Activated CD4-positive, alpha-beta T cell treated with anti-CD3 and anti-CD28 coated beads, Interleukin-2, amount 10 ng/mL, durations not matched to agents 24 days and 14 days (primary cell): ENCODE data around the gene ACSL1. TPM values are rescaled to one million over a fixed set of nuclear protein-coding genes. Genes with fewer than 3 reads are reported as not detected.
"Not testable (repeated sequence)": the region's sequence is repeated elsewhere in the genome, so short reads cannot be mapped to it uniquely, and the experiment has no call there.

Experiments used
- DNase-seq: peaks from one replicate; pipeline ENCODE4 v3.0.0; 2022
- H3K27ac Mint-ChIP-seq: one replicate; pipeline ENCODE4 v1.8.0; 2022; ENCODE audit warnings: mild to moderate bottlenecking, mixed read lengths
- H3K27me3 Mint-ChIP-seq: one replicate; pipeline ENCODE4 v1.8.0; 2022; ENCODE audit warnings: mixed read lengths
- H3K36me3 Mint-ChIP-seq: one replicate; pipeline ENCODE4 v1.8.0; 2022; ENCODE audit warnings: low read depth, mild to moderate bottlenecking, mixed read lengths
- H3K4me1 Mint-ChIP-seq: one replicate; pipeline ENCODE4 v1.8.0; 2021; ENCODE audit warnings: mixed read lengths
- H3K4me3 Mint-ChIP-seq: one replicate; pipeline ENCODE4 v1.8.0; 2022; ENCODE audit warnings: mild to moderate bottlenecking, moderate library complexity, mixed read lengths
- H3K9me3 Mint-ChIP-seq: one replicate; pipeline ENCODE4 v1.8.0; 2021; ENCODE audit warnings: mixed read lengths
- intact Hi-C: fragments of 100-400 bp; cut with micrococcal nuclease; formaldehyde crosslinking; loops from one replicate; pipeline ENCODE4 v1.15.1; 2023
- total RNA-seq: library from RNA; stranded (reverse); gene quantifications from 2 replicates; pipeline ENCODE4 v1.2.3, GENCODE V29; 2022

Gene ACSL1
- total RNA-seq, 1 donor from 2014 or later: 41.7 TPM

DNA sequence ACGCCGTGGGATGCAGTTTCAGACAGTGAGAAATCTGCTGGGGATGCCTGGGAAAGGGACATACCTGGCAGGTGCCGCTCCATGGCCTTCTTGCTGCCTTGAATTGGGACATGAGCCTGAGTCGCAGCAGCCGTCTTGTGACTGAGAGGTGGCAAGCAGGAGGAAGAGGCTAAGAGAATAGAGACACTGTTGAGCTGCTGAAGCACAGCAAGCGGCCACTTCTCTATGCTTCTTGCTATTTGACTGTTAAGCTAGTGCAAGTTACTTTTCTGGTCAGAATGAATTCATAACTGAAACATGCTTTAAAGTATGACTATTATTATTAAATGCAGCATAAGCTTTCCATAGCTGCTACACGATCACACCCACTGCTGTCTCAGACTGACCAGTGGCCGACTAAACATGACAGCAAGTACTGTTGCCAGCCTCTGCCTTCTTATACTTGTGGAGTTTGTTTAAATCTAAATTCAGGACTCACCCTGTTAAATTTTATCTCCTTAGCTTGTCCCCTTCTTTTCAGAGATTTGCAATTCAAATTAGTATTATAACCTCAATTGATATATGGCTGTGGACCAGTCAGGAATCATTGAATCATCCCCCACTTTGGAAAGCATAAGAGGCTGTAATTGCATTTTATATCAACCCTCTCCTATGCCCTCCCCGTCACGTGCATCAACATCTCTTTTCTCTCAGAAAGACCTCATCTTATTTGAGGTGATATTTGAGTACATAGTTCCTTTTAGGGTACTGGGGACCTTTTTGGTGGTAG, 24.8 kb upstream of the ACSL1 start:
- DNase-seq: no peak

DNA sequence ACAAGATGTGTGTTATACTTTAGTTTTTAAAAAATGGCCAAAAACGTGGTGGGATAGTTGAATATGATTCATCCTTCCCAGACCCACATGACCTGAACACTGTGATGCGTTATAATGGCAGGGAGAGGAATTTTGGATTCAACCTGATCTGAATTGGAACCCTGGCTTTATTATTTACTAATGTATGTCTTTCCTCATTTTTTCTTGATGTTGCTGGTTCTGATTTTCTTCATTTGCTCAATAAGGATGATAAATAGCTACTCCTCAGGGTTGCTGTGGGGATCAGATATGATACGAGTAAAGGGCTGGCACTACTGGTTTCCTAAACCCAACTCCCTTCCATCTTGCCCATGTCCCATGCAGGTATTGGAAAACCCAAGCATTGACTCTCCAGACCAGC, 24.2 kb upstream of the ACSL1 start:
- Mint-ChIP-seq H3K4me3 (no peak overlapping the region), H3K4me1 (peaks cover 30% of the 10 kb centered on the region), H3K27ac (peak overlapping the region; percentile 8), H3K9me3 (no peaks in the 10 kb centered on the region), H3K36me3 (no peaks in the 10 kb centered on the region), H3K27me3 (peaks cover 10% of the 10 kb centered on the region)
- no peak for DNase-seq
- intact Hi-C loops: no loop called here

More for the DNA sequence above, 24.8 kb upstream of the ACSL1 start:
- H3K4me1 Mint-ChIP-seq: peaks cover 33% of the 10 kb centered on the region
- H3K27ac Mint-ChIP-seq: no peak overlapping the region
- peaks cover 10% of the 10 kb centered on the region for H3K27me3 Mint-ChIP-seq
- H3K36me3 Mint-ChIP-seq: no peaks in the 10 kb centered on the region
- no peak overlapping the region for H3K4me3 Mint-ChIP-seq
- intact Hi-C loops: loop anchor here (1.0 kb wide), 1 partner anchor 24 kb away; no protein-coding TSS in a partner anchor
- H3K9me3 Mint-ChIP-seq: no peaks in the 10 kb centered on the region

DNA sequence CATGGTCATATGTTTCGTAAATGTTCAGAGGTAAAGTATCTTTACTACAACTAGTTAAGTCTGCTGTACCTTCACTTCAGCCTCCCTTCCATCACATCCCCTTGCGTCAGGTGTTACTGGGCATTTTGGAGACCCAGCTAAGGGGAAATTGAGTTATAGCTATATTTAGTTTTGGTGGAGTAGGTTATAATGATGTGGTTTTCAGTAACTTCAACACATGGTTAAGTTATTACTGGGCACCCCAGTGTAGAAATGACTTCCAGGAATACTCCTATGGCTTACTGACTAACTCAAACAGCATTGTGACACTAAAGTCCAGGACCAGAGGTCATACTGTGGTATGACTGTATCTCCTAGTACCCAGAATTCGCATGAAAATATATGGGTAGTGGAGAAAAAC, 23.4 kb upstream of the ACSL1 start:
- Mint-ChIP-seq H3K4me3 (peak overlapping the region; percentile 56), H3K36me3 (no peaks in the 10 kb centered on the region), H3K27ac (peak overlapping the region; percentile 81), H3K9me3 (no peaks in the 10 kb centered on the region), H3K4me1 (peaks cover 22% of the 10 kb centered on the region), H3K27me3 (peaks cover 10% of the 10 kb centered on the region)
- no peak for DNase-seq
- intact Hi-C loops: loop anchor here (2.0 kb wide), 1 partner anchor 86 kb away; no protein-coding TSS in a partner anchor

DNA sequence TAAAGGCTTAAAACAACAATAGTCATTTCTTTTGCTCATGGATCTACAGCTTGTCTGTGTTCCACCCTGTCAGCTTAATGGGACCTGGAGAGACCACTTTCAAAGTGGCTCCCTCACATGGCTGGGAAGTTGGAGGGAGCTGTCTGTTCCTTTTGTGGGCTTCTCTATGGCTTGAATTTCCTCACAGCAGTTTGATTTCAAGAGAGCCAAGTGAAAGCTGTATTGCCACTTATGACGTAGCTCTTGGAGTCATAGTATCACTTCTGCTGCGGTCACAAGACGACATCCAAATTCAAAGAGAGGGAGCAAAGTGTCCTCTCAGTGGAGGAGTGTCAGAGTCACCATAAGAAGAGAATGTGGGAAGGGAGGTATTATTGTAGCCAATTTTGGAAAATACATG, 22.7 kb upstream of the ACSL1 start:
- Mint-ChIP-seq H3K27ac (peak overlapping the region; percentile 32), H3K4me3 (peak overlapping the region; percentile 37), H3K4me1 (peaks cover 27% of the 10 kb centered on the region), H3K27me3 (peaks cover 10% of the 10 kb centered on the region), H3K9me3 (no peaks in the 10 kb centered on the region), H3K36me3 (no peaks in the 10 kb centered on the region)
- DNase-seq: no peak
- intact Hi-C loops: loop anchor here (2.0 kb wide), 1 partner anchor 86 kb away; no protein-coding TSS in a partner anchor

DNA sequence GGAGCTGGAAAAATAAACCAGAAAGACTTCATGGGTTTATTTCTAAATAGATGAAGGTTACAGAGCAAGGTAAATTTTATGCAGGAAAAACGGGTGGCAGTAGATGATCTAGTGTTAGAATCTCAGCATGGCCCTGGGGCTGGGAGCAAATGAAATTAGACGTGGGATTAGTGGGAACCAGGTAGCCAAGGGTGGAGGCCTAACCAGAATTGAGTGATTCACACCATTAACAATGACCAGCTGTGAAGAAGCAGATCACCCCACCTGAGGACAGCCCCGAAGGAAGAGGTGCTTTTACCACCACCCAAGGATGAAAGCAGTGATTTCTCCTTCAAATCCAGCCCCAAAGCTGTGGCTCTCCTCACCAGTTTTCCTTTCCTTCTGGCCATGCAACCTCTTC, 20.8 kb upstream of the ACSL1 start:
- Mint-ChIP-seq H3K4me1 (peaks cover 25% of the 10 kb centered on the region), H3K27me3 (peaks cover 18% of the 10 kb centered on the region), H3K9me3 (no peaks in the 10 kb centered on the region), H3K4me3 (no peak overlapping the region), H3K36me3 (no peaks in the 10 kb centered on the region), H3K27ac (no peak overlapping the region)
- intact Hi-C loops: no loop called here
- no peak for DNase-seq

DNA sequence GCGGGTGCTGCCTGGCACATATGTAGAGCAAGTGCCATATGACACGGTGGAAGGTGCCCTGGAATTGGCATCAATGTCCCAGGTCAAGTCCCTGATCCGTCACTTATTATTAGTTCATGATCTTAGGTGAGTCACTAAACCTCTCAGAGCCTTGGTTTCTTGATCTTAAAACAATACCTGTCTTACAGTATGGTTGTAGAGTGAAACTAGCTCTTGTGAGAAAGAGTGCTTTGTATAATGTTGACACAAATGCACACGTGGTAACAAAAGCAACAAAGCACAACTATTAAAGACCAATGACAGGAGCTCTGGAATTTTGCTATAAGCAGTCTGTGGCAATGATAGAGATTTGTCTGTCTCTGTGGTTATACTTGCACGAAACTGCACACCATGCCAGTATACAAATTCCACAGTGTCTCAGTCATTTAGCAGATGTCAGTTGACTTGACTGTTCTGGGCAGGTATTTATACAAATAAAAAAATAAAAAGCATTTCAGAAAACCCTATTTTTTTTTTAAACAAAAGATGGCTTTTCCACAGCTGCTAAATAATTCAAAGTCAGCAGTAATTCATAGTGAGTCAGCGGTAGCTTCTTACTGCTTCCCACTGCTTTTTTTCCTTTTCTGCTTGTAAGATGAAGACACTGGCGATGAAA, 19.7 kb upstream of the ACSL1 start:
- no peaks in the 10 kb centered on the region for H3K9me3 Mint-ChIP-seq
- intact Hi-C loops: no loop called here
- peaks cover 21% of the 10 kb centered on the region for H3K27me3 Mint-ChIP-seq
- H3K36me3 Mint-ChIP-seq: no peaks in the 10 kb centered on the region
- peaks cover 25% of the 10 kb centered on the region for H3K4me1 Mint-ChIP-seq
- no peak overlapping the region for H3K4me3 Mint-ChIP-seq
- no peak for DNase-seq
- H3K27ac Mint-ChIP-seq: no peak overlapping the region

DNA sequence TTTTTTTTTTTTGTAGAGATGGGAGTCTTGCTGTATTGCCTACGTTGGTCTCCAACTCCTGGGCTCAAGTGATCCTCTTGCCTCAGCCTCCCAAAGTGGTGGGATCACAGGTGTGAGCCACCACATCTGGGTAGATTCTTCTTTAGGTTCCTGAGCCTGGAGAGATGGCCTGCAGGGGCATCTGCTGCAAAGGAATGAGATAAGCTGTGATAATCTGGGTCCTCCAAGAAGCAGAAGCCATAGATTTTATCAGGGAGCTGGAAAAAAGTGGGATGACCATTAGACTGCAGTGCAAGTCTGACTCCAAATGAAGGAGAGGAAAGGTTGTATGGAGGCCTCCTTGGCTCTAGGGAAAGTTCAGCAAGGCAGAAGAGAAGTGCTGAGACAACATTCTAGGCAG, 19.0 kb upstream of the ACSL1 start:
- DNase-seq: no peak
- Mint-ChIP-seq H3K36me3 (no peaks in the 10 kb centered on the region), H3K27me3 (peaks cover 22% of the 10 kb centered on the region), H3K9me3 (no peaks in the 10 kb centered on the region), H3K4me3 (no peak overlapping the region), H3K4me1 (peaks cover 21% of the 10 kb centered on the region), H3K27ac (no peak overlapping the region)
- intact Hi-C loops: no loop called here

DNA sequence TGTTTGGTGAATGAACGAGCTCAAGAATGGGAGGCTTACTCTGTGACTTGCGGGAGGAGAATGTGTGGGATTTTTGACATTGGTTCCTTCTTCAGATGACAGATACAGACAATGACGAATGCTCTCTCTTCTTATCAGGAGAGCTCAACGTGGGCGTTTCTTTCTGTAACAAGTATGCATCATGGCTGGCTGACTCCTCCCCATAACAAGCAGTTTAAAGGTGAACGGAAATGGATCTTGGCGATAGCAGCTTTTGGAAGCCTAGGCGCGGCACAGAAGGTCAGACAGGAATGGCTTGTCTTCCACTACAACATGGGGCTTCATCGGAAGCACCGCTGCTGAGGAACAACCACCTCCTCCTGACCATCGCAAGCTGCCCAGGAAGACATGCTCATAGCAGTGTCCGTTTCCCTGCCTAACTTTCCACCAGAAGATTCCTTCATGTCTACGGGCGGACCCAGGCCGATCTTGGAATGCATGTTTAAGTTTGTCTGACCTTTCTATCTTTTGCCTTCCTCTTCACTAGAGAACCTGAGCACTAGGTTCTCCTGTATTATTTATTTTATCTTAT, 18.3 kb upstream of the ACSL1 start:
- Mint-ChIP-seq H3K9me3 (no peaks in the 10 kb centered on the region), H3K27me3 (peaks cover 23% of the 10 kb centered on the region), H3K36me3 (no peaks in the 10 kb centered on the region), H3K4me1 (peaks cover 17% of the 10 kb centered on the region), H3K4me3 (peak overlapping the region; percentile 19), H3K27ac (peak overlapping the region; percentile 61)
- DNase-seq: no peak
- intact Hi-C loops: no loop called here

DNA sequence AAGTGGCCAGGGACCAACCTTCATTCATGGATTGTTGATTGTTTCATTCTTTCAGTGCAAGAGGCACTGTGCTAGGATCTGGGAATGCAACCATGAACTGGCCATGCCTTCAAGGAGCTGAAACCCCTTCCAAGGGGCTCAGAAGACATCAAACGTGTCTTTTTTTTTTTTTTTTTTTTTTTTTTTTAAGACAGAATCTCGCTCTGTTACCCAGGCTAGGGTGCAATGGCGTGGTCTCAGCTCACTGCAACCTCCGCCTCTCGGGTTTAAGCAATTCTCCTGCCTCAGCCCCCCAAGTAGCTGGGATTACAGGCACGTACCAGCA, 13.3 kb upstream of the ACSL1 start:
- H3K36me3 Mint-ChIP-seq, DNase-seq, H3K27ac Mint-ChIP-seq, intact Hi-C loops, H3K4me3 Mint-ChIP-seq, H3K9me3 Mint-ChIP-seq: not testable (repeated sequence)
- Mint-ChIP-seq H3K27me3 (peaks cover 18% of the 10 kb centered on the region), H3K4me1 (peaks cover 11% of the 10 kb centered on the region)

DNA sequence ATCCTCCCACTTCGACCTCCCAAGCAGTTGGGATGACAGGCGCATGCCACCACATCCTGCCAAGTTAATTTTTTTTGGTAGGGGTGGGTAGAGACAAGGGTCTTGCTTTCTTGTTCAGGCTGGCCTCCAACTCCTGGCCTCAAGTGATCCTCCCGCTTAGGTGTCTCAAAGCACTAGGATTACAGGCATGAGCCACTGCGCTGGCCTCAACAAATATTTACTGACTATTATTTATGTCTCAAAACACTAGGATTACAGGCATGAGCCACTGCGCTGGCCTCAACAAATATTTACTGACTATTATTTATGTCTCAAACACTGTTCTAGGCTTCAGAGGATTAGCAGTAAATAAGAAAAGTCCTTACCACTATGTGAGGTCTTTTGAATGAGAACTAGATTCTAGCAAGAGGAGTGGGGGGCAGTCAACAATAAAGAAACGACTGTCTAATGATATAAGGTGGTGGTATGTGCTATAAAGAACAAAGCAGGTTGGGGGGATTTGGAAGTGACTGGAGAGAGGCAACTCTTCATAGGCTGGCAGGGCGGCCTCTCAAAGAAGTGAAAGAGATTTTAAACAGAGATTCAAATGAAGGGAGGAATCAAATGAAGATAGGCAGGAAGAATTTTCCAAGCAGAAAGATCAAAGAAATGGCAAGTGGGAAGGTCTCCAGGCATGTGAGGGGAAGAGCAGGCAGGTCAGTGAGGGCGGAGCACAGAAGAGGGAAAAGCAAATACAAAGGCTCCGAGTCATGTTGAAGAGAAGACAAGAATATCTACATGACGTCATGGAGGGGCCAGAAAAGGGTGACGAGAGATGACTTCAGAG, 12.7 kb upstream of the ACSL1 start:
- H3K9me3 Mint-ChIP-seq: no peaks in the 10 kb centered on the region
- H3K27me3 Mint-ChIP-seq: peaks cover 18% of the 10 kb centered on the region
- no peaks in the 10 kb centered on the region for H3K36me3 Mint-ChIP-seq
- no peak overlapping the region for H3K27ac Mint-ChIP-seq
- H3K4me1 Mint-ChIP-seq: peaks cover 7% of the 10 kb centered on the region
- DNase-seq: no peak
- intact Hi-C loops: no loop called here
- H3K4me3 Mint-ChIP-seq: no peak overlapping the region

DNA sequence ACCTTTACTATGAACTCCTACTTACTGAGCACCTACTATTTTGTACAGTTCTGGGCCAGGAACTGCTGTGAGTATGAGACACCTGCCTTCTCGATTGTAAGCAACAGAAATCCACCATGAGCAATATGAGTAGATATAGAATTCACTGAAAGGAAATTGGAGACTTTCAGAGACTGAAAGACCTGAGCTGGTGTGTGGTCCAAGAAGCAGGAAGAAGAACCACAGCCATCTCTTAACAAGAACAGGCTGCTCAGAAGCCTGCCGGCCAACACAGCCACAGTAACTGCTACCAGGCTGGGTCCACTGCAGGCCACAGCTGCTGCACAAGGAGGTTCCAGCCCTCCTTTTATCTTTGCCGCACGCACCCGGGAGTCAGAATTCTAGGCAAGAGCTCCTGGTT, 10.8 kb upstream of the ACSL1 start:
- Mint-ChIP-seq H3K36me3 (no peaks in the 10 kb centered on the region), H3K4me1 (peaks cover 7% of the 10 kb centered on the region), H3K27me3 (peaks cover 10% of the 10 kb centered on the region), H3K9me3 (no peaks in the 10 kb centered on the region), H3K27ac (peak overlapping the region; percentile 30), H3K4me3 (no peak overlapping the region)
- DNase-seq: no peak
- intact Hi-C loops: no loop called here

DNA sequence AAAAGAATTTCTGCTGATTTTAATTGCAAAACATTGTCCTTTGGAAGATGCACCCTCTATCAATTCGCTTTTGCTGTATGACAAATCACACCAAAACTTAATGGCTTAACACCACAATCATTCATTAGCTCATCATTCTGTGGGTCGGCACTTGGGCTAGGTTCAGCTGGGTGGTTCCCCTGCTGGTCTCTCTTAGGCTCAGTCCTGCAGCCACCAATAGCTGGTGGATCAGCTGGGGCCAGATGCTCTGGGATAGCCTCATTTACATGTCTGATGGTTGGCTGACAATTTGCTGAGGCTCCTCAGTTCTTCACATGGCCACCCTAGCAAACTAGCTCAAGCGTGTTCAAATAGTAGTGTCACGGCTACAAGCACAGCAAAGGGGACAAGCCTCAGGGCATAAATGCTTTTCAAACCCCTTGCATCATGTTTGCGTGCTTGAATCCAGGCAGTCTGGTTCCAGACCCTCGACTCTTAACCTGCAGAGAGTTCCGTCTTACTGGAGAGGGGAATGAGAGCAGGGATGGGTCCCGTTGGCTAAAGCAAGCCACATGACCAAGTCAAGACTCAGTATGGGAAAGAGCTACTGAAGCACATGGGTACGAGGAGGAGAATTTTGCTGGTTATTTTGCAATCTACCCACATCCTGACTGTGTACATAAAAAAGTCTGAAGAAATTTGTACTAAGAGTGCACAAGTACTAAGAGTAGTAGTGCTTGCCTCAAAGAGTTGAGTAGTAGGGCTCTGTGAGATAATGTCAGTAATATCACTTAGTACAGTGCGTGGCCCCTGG, 7.5 kb upstream of the ACSL1 start:
- Mint-ChIP-seq H3K4me1 (peaks cover 7% of the 10 kb centered on the region), H3K27ac (no peak overlapping the region)

DNA sequence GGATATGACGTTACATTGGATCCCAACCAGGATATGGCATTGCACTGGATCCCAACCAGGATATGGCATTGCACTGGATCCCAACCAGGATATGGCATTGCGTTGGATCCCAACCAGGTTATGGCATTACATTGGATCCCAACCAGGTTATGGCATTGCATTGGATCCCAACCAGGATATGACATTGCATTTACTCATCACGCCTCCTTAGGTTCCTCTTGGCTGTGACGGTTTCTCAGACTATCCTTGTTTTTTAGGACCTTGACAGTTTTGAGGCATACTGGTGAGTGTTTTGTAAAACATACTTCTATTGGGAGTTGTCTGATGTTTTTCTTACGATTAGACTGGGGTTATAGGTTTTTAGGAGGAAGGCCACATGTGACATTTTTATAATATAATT, 5.4 kb upstream of the ACSL1 start:
- no peak overlapping the region for H3K4me3 Mint-ChIP-seq
- intact Hi-C loops: no loop called here
- H3K27me3 Mint-ChIP-seq: peaks cover 11% of the 10 kb centered on the region
- no peaks in the 10 kb centered on the region for H3K9me3 Mint-ChIP-seq
- H3K4me1 Mint-ChIP-seq: peaks cover 7% of the 10 kb centered on the region
- H3K27ac Mint-ChIP-seq: no peak overlapping the region
- DNase-seq: no peak
- peaks cover 2% of the 10 kb centered on the region for H3K36me3 Mint-ChIP-seq

More for the DNA sequence above, 7.5 kb upstream of the ACSL1 start:
- DNase-seq: no peak
- H3K27me3 Mint-ChIP-seq: peaks cover 8% of the 10 kb centered on the region
- no peaks in the 10 kb centered on the region for H3K36me3 Mint-ChIP-seq
- H3K4me3 Mint-ChIP-seq: no peak overlapping the region
- H3K9me3 Mint-ChIP-seq: no peaks in the 10 kb centered on the region
- intact Hi-C loops: no loop called here
